Right hindlimb (tissue), 1 donor: Measurements from ENCODE around the gene TEFM.
"Not testable (repeated sequence)": the region's sequence is repeated elsewhere in the genome, so short reads cannot be mapped to it uniquely, and the experiment has no call there.

ENCODE experiments used
- DNase-seq: peaks from one replicate; pipeline ENCODE4 v3.0.0-alpha.2; 2018

Gene TEFM

GRCh38 chr17:30906101-30906911, at the start of gene TEFM:
TEFM (minus strand) TSS chr17:30906238; CDS start chr17:30906198, 40 bp downstream.
- peak; percentile 96 for DNase-seq

- DNase-seq: no peak
Measured at GRCh38 chr17:30954046-30954830, 48.2 kb upstream of the TEFM start.

- DNase-seq: no peak
Measured at GRCh38 chr17:30952638-30953393, 46.8 kb upstream of the TEFM start.

- DNase-seq: peak; percentile 69
Measured at GRCh38 chr17:30950669-30951399, 44.8 kb upstream of the TEFM start.

GRCh38 chr17:30950189-30950588, 44.2 kb upstream of the TEFM start:
- no peak for DNase-seq

GRCh38 chr17:30947796-30948195, 41.8 kb upstream of the TEFM start:
- DNase-seq: no peak

- DNase-seq: no peak
Measured at GRCh38 chr17:30942308-30943079, 36.5 kb upstream of the TEFM start.

- DNase-seq: no peak
Measured at GRCh38 chr17:30939051-30939689, 33.1 kb upstream of the TEFM start.

GRCh38 chr17:30933966-30934365, 27.9 kb upstream of the TEFM start:
- no peak for DNase-seq

- not testable (repeated sequence) for DNase-seq
Measured at GRCh38 chr17:30931582-30931981, 25.5 kb upstream of the TEFM start.

GRCh38 chr17:30930495-30930894, 24.5 kb upstream of the TEFM start:
- no peak for DNase-seq

GRCh38 chr17:30929861-30930260, 23.8 kb upstream of the TEFM start:
- not testable (repeated sequence) for DNase-seq

GRCh38 chr17:30929081-30929633, 23.1 kb upstream of the TEFM start:
- DNase-seq: no peak

GRCh38 chr17:30928584-30928983, 22.5 kb upstream of the TEFM start:
- DNase-seq: no peak

- DNase-seq: no peak
Measured at GRCh38 chr17:30927756-30928155, 21.7 kb upstream of the TEFM start.

- no peak for DNase-seq
Measured at GRCh38 chr17:30926516-30926915, 20.5 kb upstream of the TEFM start.

- no peak for DNase-seq
Measured at GRCh38 chr17:30924341-30924740, 18.3 kb upstream of the TEFM start.

- DNase-seq: peak; percentile 25
Measured at GRCh38 chr17:30922235-30923030, 16.4 kb upstream of the TEFM start.

GRCh38 chr17:30921544-30922196, 15.6 kb upstream of the TEFM start, which contains the start of gene ADAP2:
ADAP2 (plus strand) TSS chr17:30921945; CDS start chr17:30922015, 70 bp downstream.
- DNase-seq: peak; percentile 37
